ENCODE results near the gene PRKCZ.

Gene PRKCZ

GRCh38 chr1:2214541-2215241 lies 164.5 kb downstream of the PRKCZ start:
- no peaks in the 10 kb centered on the region for H3K36me3 ChIP-seq
- H3K27ac ChIP-seq: no peak overlapping the region
- H3K27me3 ChIP-seq: peaks cover 66% of the 10 kb centered on the region
- no peak overlapping the region for H3K4me3 ChIP-seq (ENCODE audit: low read depth in 1 of 2, low read length in 1 of 2)
- no peak for TF ChIP-seq CTCF (IDR thresholded peaks at IDR 0.05)
- peaks cover 9 to 14% of the 10 kb centered on the region in 2 experiments for H3K4me1 ChIP-seq (ENCODE audit: control insufficient read depth in 1 of 2, insufficient read depth in 1 of 2, low read depth in 1 of 2, low read length in 1 of 2)
- no peaks in the 10 kb centered on the region for H3K9me3 ChIP-seq

DNA sequence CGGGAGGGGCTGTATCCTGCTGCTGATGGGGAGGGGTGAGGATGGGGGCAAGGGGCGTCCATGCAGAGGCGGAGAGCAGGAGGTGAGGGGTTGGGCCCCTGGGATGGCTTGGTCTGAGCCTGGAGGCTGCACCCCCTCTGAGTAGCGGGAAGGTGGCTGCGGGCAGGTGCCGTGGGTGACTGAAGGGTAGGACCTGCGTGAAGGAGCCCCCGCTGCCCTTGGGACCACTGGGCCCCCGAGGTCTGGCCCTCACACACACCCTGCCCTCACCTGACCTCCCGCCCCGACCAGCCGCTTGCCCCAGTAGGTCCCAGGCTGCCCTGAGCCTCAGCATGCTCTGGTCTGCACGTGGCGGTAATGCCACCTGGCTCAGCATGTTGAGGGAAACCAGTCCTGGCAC lies 165.1 kb downstream of the PRKCZ start:
- Histone ChIP-seq H3K27me3 (peaks cover 60% of the 10 kb centered on the region), H3K9me3 (no peaks in the 10 kb centered on the region), H3K27ac (no peak overlapping the region), H3K36me3 (no peaks in the 10 kb centered on the region), H3K4me3 (ENCODE audit: low read depth in 1 of 2, low read length in 1 of 2) (no peak overlapping the region), H3K4me1 (ENCODE audit: control insufficient read depth in 1 of 2, insufficient read depth in 1 of 2, low read depth in 1 of 2, low read length in 1 of 2) (peaks cover 9 to 14% of the 10 kb centered on the region in 2 experiments)
- no peak for TF ChIP-seq CTCF (IDR thresholded peaks at IDR 0.05)

DNA sequence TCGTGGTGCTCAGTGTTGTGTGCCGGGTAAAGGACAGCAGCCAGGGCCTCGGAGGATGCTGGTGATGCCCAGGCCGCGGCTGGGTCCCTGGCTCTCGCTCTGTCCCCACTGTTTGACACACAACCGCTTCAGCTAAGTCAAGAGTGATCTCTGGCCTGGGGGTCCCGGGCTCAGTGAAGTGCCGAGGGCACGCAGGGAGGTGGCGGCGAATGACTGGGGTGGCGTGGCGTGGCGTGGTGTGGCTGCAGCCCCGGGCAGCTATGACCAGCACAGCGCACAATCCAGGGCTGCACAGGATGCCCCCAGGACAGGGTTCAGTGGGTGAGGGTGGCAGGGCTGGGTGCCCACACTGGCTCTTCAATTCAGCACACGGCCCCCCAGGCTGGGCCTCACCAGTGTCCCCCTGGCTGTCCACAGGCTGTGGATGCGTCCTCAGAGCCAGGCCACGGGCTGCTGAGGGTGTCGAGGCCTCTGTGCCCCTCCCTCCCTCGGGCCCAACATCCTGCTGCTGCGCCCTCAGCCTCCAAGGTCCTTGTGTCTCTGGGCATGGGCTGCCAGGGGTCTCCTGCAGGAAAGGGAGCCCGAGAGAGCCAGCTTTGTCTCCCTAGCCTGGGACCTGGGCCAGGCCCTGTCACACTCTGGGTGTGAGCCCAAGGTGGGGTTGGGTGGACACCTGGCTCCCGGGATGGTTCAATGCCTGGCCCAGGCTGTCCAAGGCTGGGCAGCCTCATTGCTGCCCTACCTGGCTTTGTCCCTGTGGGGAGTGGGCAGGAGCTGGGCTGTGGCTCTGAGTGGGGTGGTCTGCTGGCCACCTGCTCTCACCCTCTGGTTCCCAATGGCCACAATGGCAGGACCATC lies 165.9 kb downstream of the PRKCZ start:
- no peak for TF ChIP-seq CTCF (IDR thresholded peaks at IDR 0.05)
- H3K9me3 ChIP-seq: no peaks in the 10 kb centered on the region
- no peaks in the 10 kb centered on the region for H3K36me3 ChIP-seq
- H3K4me3 ChIP-seq (ENCODE audit: low read depth in 1 of 2, low read length in 1 of 2): no peak overlapping the region
- H3K4me1 ChIP-seq (ENCODE audit: control insufficient read depth in 1 of 2, insufficient read depth in 1 of 2, low read depth in 1 of 2, low read length in 1 of 2): peaks cover 9 to 14% of the 10 kb centered on the region in 2 experiments
- no peak overlapping the region for H3K27ac ChIP-seq
- H3K27me3 ChIP-seq: peaks cover 54% of the 10 kb centered on the region

- peaks cover 51% of the 10 kb centered on the region for H3K27me3 ChIP-seq
- no peak overlapping the region for H3K27ac ChIP-seq
- H3K9me3 ChIP-seq: no peaks in the 10 kb centered on the region
- no peaks in the 10 kb centered on the region for H3K36me3 ChIP-seq
- TF ChIP-seq CTCF (IDR thresholded peaks at IDR 0.05): no peak
- H3K4me3 ChIP-seq (ENCODE audit: low read depth in 1 of 2, low read length in 1 of 2): no peak overlapping the region
- H3K4me1 ChIP-seq (ENCODE audit: control insufficient read depth in 1 of 2, insufficient read depth in 1 of 2, low read depth in 1 of 2, low read length in 1 of 2): peaks cover 9 to 14% of the 10 kb centered on the region in 2 experiments
Measured at GRCh38 chr1:2216767-2217058, 166.5 kb downstream of the PRKCZ start.

- Histone ChIP-seq H3K27me3 (peaks cover 35% of the 10 kb centered on the region), H3K27ac (no peak overlapping the region), H3K4me3 (ENCODE audit: low read depth in 1 of 2, low read length in 1 of 2) (no peak overlapping the region), H3K4me1 (ENCODE audit: control insufficient read depth in 1 of 2, insufficient read depth in 1 of 2, low read depth in 1 of 2, low read length in 1 of 2) (no peaks in the 10 kb centered on the region), H3K36me3 (no peaks in the 10 kb centered on the region), H3K9me3 (no peaks in the 10 kb centered on the region)
- TF ChIP-seq CTCF (IDR thresholded peaks at IDR 0.05): no peak
Measured at GRCh38 chr1:2221271-2221670, 171.1 kb downstream of the PRKCZ start.
